ENCODE data around the gene TAF3.

DNA sequence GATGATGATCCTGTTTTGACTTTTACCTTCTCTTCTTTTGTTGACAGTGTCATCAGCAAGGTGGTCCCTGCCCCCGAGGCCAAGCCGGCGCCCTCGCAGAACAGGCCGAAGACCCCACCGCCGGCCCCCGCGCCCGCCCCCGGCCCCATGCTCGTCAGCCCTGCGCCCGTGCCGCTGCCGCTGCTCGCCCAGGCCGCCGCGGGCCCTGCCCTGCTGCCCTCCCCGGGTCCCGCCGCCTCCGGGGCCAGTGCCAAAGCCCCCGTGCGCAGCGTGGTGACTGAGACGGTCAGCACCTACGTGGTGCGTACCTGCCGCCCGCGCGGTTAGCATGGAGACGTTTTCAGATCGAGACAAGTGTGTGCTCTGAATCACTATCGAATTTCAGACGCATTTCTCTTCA lies 190.7 kb downstream of the TAF3 start:
- no peak for TF ChIP-seq POLR2AphosphoS5 (IDR thresholded peaks at IDR 0.05; ENCODE audit: low read depth, low read length)
- TF ChIP-seq, protein P1, sequence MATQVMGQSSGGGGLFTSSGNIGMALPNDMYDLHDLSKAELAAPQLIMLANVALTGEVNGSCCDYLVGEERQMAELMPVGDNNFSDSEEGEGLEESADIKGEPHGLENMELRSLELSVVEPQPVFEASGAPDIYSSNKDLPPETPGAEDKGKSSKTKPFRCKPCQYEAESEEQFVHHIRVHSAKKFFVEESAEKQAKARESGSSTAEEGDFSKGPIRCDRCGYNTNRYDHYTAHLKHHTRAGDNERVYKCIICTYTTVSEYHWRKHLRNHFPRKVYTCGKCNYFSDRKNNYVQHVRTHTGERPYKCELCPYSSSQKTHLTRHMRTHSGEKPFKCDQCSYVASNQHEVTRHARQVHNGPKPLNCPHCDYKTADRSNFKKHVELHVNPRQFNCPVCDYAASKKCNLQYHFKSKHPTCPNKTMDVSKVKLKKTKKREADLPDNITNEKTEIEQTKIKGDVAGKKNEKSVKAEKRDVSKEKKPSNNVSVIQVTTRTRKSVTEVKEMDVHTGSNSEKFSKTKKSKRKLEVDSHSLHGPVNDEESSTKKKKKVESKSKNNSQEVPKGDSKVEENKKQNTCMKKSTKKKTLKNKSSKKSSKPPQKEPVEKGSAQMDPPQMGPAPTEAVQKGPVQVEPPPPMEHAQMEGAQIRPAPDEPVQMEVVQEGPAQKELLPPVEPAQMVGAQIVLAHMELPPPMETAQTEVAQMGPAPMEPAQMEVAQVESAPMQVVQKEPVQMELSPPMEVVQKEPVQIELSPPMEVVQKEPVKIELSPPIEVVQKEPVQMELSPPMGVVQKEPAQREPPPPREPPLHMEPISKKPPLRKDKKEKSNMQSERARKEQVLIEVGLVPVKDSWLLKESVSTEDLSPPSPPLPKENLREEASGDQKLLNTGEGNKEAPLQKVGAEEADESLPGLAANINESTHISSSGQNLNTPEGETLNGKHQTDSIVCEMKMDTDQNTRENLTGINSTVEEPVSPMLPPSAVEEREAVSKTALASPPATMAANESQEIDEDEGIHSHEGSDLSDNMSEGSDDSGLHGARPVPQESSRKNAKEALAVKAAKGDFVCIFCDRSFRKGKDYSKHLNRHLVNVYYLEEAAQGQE (IDR thresholded peaks at IDR 0.05; ENCODE audit: insufficient read depth in 1 of 2, low read depth in 2 of 2, low read length in 1 of 2) = no peak

Data from Panc1 (cell line).